ENCODE measurements around the gene TMEM107.

Gene TMEM107

DNA sequence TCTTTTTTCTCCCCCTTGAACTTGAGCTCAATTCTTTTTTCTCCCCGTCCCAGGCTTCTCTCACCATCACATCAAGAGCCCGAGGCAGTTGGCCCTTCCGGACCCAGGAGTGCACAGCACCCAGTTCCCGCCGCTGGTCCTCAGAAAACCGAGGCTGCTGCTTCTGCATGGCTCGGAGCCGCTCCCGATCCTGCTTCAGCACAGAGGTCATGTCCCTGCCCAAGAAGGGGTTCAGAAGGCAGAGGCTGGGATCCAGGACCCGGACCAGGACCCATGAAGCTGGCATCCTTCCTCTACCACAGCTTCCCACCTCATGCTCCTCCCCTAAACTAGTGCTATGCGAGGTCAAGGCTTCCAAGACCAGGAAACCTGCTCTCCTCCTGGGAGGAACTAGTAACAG lies 34.4 kb downstream of the TMEM107 start:
- H3K4me3 ChIP-seq (ENCODE audit: low read depth, low read length) = no peak overlapping the region
- TF ChIP-seq, protein P1, sequence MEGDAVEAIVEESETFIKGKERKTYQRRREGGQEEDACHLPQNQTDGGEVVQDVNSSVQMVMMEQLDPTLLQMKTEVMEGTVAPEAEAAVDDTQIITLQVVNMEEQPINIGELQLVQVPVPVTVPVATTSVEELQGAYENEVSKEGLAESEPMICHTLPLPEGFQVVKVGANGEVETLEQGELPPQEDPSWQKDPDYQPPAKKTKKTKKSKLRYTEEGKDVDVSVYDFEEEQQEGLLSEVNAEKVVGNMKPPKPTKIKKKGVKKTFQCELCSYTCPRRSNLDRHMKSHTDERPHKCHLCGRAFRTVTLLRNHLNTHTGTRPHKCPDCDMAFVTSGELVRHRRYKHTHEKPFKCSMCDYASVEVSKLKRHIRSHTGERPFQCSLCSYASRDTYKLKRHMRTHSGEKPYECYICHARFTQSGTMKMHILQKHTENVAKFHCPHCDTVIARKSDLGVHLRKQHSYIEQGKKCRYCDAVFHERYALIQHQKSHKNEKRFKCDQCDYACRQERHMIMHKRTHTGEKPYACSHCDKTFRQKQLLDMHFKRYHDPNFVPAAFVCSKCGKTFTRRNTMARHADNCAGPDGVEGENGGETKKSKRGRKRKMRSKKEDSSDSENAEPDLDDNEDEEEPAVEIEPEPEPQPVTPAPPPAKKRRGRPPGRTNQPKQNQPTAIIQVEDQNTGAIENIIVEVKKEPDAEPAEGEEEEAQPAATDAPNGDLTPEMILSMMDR (IDR thresholded peaks at IDR 0.05; ENCODE audit: low read depth, low read length, missing control alignments) = no peak
- DNase-seq (ENCODE audit: low read depth) = no peak

DNA sequence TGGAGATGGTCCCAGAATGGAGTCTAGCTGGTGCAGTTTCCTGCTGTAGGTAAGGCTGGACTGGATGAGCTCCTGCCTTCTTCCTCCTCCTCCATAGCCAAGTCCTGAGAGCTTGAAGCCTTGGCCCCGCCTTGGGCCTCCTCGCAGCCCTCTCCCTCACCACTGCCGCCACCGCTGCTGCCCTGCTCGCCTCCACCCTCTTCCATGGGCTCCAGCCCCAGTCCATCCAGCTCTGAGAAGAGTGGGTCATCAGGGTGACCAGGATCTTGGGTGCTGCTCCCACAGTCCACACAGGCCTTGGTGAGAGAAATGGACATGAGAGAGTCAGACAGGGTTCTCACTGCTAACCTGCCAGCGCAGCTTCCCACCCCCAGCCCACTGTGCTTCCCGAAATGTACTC lies 35.1 kb downstream of the TMEM107 start:
- H3K4me3 ChIP-seq (ENCODE audit: low read depth, low read length) = no peak overlapping the region
- TF ChIP-seq, protein P1 (IDR thresholded peaks at IDR 0.05; ENCODE audit: low read depth, low read length, missing control alignments) = no peak
- DNase-seq (ENCODE audit: low read depth) = no peak

DNA sequence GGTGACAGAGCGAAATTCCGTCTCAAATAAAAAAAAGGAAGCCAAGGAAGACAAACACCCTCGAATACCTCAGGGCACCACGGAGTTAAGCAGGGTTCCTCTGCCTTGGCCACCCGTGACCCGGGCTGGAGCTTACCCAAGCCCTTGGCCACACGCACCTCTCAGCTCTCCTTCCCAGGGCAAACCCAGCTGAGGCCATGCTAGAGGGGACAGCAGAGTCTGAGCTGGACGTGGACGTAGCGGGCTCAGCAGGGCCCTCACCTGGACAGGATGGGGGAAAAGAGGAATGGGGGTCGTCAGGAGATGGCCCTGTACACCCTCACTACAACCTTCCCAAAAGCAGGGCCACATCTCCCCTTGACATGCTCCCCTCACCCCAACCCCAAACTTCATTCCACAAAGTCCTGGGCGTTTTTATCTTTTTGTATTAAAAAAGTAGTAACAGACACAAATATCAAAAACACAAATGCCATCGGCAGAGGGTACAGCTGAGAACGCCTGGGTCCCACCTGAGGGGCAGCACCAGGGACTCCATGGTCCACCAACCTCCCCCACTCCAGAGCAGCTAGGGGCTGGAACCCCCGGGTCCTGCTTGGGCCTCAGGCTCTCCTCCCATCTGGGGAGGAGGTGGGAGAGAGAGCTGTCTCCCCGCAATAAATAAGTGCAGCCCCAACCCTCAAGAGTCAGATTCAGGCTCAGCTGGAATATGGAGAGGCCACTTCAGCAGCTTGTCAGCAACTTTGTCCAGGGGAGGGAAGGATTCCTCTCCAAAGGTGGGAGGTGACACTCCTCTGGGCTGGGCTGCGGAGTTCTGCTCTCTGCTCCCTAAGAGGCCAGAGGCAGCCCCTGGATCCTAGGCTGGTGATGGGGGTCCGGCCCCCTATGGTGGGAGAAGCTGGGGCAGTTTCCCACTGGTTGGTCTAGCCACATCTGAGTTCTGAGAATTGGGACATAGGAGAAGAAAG lies 35.8 kb downstream of the TMEM107 start:
- no peak for DNase-seq (ENCODE audit: low read depth)
- TF ChIP-seq, protein P1 (IDR thresholded peaks at IDR 0.05; ENCODE audit: low read depth, low read length, missing control alignments) = no peak
- no peak overlapping the region for H3K4me3 ChIP-seq (ENCODE audit: low read depth, low read length)

DNA sequence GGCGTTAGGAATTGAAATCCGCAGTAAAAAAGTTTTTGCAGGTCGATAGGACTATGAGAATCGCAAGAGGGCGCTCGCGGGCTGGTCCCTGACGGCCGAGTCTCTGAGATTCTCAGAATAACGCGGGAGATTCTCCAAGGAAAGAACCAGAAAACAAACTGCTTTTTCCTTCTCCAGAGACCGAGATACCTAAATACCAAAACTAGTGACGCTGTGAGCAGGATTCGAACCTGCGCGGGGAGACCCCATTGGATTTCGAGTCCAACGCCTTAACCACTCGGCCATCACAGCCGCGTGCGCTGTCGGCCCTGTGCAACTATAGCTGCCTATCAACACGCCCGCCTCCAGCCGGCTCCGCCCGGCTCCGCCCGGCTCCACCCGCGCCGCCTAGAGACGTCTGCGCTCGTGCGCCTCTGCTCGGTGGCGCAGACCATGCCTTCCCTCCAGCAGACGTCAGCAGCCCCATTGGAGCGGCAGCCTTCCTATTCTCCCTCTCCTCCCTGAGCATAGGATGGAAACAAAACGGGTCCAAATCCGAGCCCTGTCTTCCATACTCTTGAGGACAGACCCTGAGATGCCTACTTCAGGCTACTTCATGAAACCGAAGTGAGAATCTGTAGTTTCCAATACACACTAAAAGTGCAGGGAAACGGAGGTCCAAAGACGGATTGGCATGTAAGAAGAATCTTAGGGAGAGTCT lies 37.4 kb downstream of the TMEM107 start:
- peak overlapping the region; percentile 60 for H3K4me3 ChIP-seq (ENCODE audit: low read depth, low read length)
- peak; percentile 92 for DNase-seq (ENCODE audit: low read depth)

DNA sequence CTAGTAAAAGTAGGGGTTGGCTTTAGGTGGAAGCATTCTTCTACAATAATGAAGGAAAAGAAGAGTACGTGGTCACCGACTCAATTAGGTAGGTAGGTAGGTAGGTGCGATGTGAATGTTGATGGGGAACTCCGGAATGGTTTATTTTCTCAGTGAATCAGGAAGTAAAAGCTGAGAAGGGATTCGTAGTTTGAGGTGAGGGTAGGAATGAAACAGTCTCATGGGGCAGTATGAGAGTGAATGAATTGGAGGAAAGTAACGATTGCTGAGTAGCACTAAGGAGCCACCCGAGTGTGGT lies 37.9 kb downstream of the TMEM107 start:
- H3K4me3 ChIP-seq (ENCODE audit: low read depth, low read length) = peak overlapping the region; percentile 55
- DNase-seq (ENCODE audit: low read depth) = no peak
- TF ChIP-seq, protein P1 (IDR thresholded peaks at IDR 0.05; ENCODE audit: low read depth, low read length, missing control alignments) = no peak

More for the DNA sequence above, 37.4 kb downstream of the TMEM107 start:
- TF ChIP-seq, protein P1 (IDR thresholded peaks at IDR 0.05; ENCODE audit: low read depth, low read length, missing control alignments) = peak; percentile 84

DNA sequence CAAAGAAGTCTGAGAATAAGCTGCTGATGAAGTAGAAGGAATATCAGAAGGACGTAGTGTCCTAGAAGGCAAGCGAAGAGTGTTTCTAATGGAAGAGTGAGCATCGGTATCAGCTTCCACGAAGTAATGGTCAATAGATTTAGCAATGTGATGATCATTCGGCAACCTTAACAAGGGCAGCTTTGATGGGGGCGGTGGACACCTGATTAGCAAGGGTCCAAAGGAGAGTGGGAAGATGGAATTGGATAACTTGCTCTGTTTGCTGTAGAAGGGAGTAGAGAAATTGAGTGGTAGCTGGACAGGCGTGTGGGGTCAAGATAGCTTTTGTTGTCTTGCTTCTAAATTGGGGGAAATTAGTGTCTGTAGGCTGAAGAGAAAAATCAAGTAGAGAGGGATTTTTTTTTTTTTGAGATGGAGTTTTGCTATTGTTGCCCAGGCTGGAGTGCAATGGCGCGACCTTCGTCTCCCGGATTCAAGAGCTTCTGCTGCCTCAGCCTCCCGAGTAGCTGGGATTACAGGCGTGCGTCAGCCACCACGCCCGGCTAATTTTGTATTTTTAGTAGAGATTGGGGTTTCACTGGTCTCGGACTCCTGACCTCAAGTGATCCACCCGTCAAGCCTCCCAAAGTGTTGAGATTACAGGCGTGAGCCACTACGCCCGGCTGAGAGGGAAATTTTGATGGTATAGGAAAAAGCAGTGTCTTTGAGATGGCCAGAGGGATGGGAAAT lies 38.4 kb downstream of the TMEM107 start:
- DNase-seq (ENCODE audit: low read depth) = no peak
- peak overlapping the region; percentile 55 for H3K4me3 ChIP-seq (ENCODE audit: low read depth, low read length)
- TF ChIP-seq, protein P1 (IDR thresholded peaks at IDR 0.05; ENCODE audit: low read depth, low read length, missing control alignments) = no peak
